Measurements from ENCODE around the gene KANK2.
A peak's percentile ranks its signal among the peaks of the same experiment; 100 is the strongest.
"Not testable (repeated sequence)": the region's sequence is repeated elsewhere in the genome, so short reads cannot be mapped to it uniquely, and the experiment has no call there.

The KANK2 gene

GRCh38 chr19:11172576-11172975, 24.8 kb downstream of the KANK2 start:
- DNase-seq (ENCODE audit: low read depth in 3 of 3) = no peak

DNA sequence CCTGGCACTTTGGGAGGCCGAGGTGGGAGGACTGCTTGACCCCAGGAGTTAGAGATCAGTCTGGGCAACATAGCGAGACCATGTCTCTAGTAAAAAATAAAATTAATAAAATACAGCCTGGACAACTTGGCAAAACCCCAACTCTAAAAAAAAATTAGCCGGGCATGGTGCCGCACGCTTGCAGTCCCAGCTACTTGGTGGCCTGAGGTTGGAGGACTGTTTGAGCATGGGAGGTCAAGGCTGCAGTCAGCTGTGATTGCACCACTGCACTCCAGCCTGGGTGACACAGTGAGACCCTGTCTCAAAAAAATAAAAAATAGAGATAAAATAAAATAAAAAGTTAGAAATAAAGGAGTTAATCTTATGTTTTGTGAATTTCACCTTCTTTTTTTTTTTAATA, 26.2 kb downstream of the KANK2 start:
- no peak for DNase-seq (ENCODE audit: low read depth in 3 of 3)

DNA sequence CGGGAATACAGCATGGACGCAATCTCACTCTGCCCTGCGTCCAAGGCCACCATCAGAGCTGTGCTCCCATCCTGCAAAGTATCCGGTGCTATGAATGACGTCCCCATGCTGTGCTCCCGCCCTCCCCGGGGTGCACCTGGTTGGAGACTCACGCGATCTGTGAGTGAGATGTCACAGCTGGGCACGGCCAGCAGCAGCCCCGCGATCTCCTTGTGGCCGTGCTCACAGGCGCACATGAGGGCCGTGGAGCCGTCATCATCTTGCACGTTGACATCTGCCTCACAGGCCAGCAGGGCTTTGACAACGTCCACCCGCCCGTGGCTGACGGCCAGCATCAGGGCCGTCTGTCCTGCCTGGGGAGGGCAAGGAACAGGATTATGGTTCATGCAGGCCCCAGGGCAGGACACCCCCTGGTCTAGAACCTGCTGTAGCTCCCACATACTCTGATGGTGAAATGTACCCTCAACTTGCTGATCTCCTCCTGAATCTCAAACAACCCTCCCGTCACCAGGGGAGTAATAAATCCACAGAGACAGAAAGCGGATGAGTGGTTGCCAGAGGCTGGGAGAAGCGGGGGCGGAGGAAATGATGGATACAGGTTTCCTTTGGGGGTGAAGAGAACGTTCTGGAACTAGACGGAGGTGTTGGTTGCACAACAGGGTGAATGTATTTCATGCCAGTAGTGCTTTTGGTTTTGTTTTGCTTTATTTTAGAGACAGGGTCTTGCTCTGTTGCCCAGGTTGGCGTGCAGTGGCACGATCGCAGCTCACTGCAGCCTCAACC, 27.3 kb downstream of the KANK2 start:
- DNase-seq (ENCODE audit: low read depth in 3 of 3) = no peak

GRCh38 chr19:11168568-11168967, 28.8 kb downstream of the KANK2 start:
- no peak for DNase-seq (ENCODE audit: low read depth in 3 of 3)

GRCh38 chr19:11166281-11167142, 30.8 kb downstream of the KANK2 start:
- no peak for DNase-seq (ENCODE audit: low read depth in 3 of 3)

DNA sequence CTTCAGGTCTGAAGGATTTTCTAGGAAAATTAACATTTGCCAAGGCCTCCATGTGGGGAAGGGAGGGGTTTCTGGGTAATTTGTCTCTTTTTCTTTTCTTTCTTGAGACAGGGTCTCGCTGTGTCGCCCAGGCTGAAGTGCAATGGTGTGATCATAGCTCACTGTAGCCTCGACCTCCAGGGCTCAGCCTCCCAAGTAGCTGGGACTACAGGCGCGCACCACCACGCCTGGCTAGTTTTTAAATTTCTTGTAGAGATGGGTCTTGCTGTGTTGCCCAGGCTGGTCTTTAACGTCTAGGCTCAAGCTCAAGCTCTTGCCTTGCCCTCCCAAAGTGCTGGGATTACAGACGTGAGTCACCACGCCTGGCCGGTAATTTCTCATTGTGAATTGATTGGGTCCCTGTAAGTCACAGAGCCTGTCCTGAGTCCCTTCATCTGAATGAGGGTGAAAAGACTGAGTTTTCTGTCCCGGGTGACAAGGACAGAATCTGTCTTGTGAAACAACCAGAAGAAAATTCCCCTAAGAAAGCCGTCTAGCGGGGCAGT, 31.8 kb downstream of the KANK2 start:
- DNase-seq (ENCODE audit: low read depth in 3 of 3) = no peak

GRCh38 chr19:11164879-11165406, 32.4 kb downstream of the KANK2 start:
- no peak for DNase-seq (ENCODE audit: low read depth in 3 of 3)

DNA sequence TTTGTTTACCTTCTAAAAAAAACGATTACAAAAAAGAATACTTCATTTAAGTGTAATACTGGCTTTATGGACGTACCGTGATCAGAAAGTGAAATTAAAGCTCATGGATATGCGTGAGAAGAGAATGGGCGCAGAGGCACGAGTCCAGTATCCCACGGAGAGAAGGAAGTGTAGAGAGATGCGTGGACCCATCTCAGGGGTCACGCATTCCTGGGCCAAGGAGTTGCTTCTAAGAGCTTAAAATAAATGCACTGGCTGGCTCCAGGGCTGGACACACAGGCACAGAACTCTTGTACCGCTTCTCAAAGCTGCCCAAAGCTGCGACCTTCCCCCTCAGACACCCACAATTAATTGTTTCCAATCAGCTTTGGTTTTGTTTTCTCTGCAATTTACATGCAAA, 33.0 kb downstream of the KANK2 start:
- DNase-seq (ENCODE audit: low read depth in 3 of 3) = no peak

GRCh38 chr19:11160440-11160768, 36.9 kb downstream of the KANK2 start:
- not testable (repeated sequence) for DNase-seq (ENCODE audit: low read depth in 3 of 3)

DNA sequence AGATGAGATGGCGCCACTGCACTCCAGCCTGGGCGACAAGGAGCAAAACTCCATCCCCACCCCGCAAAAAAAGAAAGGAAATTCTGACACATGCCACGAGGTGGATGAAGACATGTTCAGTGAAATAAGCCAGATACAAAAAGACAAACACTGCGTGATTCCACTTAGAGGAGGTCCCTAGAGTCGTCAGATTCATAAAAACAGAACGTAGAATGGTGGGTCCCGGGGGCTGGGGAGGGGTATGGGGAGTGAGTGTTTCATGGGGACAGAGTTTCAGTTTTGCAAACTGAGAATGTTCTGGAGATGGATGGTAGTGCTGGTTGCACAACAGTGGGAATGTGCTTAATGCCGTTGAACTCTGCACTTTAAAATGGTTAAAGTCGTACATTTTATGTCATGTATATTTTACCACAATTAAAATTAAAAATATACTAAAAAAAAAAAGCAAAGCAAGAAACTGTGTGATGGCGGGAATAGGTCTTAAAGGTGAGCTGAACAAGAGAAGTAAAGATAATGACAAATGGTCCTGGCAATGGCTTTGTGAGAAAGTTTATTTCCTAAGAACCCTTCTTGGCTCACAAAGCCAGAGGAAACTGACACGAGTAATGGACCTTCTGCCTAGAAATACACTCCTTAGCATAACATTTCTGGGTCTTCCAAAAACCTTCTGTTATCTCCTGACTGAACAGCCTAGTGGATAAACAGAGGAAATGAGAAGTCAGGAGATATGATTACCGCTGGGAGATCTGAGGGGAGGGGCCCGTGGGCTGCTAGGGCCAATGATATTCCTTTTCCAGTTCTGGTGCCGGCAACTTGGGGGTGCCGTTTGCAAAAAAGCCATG, 37.5 kb downstream of the KANK2 start:
- no peak for DNase-seq (ENCODE audit: low read depth in 3 of 3)

GRCh38 chr19:11155373-11156120, 41.8 kb downstream of the KANK2 start, which contains the start of gene SPC24:
TSS of gene SPC24 (minus strand) at chr19:11155782. CDS start at chr19:11155776, 6 bp downstream.
- peak; percentile 72 to 76 (median 72) for DNase-seq (ENCODE audit: low read depth in 3 of 3)

- DNase-seq (ENCODE audit: low read depth in 3 of 3) = no peak
These were observed 42.7 kb downstream of the KANK2 start for GRCh38 chr19:11154683-11155047.

GRCh38 chr19:11152318-11153062, 44.9 kb downstream of the KANK2 start:
- DNase-seq (ENCODE audit: low read depth in 3 of 3) = no peak

DNA sequence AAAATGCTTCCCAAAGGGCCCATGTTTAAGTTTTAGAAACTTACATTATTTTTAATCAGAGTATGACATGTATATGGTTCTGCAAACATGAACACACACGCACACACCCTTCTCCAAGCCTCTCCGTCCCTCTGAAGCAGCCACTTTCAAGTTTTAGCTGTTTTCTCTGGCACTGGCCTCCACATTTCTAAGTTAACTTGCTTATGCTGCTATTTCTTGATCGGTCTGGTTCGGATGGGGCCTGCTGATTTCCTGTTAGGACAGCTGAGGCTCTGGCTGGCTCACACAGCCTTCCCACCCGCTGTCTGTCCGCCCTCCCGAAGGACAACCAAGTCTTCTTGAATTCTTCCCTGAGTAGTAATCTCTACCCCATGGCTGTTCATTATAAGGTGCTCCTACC, 46.2 kb downstream of the KANK2 start:
- DNase-seq (ENCODE audit: low read depth in 3 of 3) = no peak

DNA sequence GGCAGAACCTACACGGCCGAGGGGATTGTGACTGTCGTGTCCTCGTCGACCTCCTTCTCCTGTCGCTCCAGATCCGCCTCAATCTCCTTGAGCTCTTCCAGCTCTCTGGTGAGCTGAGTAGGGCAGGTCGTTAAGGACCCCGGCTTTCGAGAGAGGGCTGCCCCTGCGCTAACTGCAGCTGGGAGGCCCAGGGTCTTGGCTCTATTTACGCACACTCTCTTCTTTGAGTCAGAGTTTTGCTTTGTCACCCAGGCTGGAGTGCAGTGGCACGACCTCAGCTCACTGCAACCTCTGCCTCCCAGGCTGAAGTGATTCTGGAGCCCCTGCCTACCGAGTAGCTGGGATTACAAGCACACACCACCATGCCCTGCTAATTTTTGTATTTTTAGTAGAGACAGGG, 49.3 kb downstream of the KANK2 start:
- no peak for DNase-seq (ENCODE audit: low read depth in 3 of 3)

DNA sequence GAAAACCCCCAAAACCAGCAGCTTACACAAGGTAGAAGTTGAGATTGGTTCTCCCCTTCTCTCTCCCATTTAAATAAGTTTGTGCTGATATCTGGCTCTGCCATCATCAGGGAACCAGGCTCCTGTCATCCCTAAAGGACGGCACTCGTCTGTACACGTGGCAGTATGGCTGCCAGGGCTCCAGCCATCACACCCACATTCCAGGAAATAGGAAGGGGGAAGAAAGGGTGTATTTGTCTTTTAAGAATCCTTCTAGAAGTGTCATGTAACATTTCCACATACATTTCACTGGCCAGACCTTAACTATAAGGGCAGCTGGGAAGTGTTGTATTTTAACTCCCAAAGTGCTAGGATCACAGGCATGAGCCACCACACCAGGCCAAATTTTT, 51.8 kb downstream of the KANK2 start:
- no peak for DNase-seq (ENCODE audit: low read depth in 3 of 3)

DNA sequence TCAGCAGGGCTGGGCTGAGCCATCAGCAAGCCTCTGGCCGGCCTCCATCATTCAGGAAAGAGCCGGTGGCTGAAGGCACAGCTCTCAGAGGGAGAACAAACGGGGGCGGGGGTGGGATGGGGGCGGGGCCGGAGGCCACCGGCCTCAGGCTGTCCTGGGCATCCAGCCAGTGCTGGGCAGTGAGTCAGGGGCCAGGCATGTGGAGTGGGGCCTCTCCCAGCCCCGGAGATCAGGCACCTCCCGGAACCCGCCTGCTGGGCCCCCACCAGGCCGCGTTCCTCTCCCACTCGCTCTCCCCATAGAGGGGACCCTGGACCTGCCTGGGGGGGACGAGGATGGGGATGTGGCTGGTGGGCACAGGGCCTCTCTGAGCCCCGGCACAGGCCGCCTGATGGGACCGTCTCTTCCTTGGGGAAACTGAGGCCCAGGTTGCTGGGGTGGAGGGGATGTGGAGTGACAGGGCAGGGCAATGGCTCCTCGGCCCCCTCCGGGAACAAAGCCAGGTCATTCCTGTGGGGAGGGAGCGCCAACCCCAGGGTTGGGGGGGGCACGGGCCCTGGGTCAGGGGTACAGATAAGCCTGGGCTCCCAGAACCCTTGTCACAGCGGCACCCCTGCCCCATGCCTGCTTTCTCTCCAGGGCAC, 54.7 kb downstream of the KANK2 start:
- DNase-seq (ENCODE audit: low read depth in 3 of 3) = no peak

DNA sequence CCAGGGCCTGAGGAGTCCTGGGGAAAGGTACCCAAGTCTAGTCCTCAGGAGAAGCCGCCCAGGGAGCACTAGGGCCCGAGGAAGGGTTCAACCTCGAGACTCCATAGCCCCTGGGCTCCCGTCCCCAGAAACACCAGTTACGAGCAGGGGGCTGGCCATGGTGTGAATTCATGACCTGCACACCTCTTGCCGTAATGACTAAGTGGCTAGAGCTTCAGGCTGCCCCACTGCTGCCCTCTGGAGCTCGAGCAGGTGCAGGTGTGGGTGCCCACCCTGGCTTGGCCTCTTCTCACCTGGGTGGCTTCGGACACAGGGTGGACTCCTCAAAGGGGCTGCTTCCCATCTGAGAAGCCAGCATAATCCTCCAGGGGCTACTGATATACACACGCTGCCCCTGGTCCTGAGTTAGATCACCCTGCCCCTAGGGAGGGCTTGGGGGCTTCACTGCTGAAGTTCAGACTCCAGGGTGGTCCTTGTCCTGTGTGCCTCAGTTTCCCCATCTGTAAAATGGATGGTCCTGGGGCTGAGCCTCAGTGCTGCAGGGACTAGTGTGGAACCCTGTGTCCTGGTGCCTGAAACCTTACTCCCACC, 55.3 kb downstream of the KANK2 start:
- no peak for DNase-seq (ENCODE audit: low read depth in 3 of 3)

- no peak for DNase-seq (ENCODE audit: low read depth in 3 of 3)
These were observed 56.4 kb downstream of the KANK2 start for GRCh38 chr19:11140896-11141295.
